SIG-M5 treated with dmso at 0.1 percent for 504 hours (cell line): Measurements from ENCODE around the gene ACOT7.
A peak's percentile ranks its signal among the peaks of the same experiment; 100 is the strongest.

Experiments
- DNase-seq: peaks from one replicate; lab custom pipeline; 2025; ENCODE audit not compliant: unreplicated experiment; lab: John Stamatoyannopoulos, UW

The ACOT7 gene

DNA sequence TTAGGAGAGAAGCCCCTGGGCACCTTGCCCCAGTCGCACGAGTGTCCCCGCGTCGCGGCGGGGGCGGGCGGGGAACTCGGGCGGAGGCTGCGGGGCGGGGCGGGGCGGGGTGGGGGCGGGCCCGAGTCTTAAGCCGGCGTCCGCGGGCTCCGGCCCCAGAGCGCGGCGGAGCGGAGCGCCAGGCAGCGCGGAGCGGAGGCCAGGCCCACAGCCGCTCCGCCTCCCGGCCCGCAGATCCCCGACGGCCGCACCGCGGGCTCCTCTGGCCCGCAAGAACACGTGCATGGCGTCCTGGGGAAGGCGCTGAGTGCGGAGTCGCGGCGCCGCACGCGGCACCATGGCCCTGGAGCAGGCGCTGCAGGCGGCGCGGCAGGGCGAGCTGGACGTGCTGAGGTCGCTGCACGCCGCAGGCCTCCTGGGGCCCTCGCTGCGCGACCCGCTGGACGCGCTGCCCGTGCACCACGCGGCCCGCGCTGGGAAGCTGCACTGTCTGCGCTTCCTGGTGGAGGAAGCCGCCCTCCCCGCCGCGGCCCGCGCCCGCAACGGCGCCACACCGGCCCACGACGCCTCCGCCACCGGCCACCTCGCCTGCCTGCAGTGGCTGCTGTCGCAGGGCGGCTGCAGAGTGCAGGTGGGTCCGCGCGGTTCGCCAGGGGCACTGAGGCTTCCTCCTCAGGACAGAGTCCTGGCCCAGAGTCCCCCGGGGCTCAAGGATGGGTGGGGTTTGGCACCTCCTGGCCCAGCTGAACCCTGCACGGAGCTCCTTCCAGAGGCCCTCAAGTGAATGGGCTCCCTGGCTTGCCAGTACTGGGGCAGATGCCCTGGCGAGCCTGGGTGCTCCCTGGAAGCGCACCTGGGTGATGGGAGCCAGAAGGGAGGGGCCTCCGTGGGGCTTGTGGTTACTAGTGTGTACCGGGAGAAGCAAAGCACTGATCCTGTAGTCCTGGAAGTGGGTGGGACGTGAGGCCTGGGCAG, 31.3 kb upstream of the ACOT7 start, which contains the start of gene ESPN:
Gene ESPN (plus strand): TSS at position 158 of the 975 bp plus-strand sequence. CDS start 180 bp downstream, at position 338.
- DNase-seq, result no peak

DNA sequence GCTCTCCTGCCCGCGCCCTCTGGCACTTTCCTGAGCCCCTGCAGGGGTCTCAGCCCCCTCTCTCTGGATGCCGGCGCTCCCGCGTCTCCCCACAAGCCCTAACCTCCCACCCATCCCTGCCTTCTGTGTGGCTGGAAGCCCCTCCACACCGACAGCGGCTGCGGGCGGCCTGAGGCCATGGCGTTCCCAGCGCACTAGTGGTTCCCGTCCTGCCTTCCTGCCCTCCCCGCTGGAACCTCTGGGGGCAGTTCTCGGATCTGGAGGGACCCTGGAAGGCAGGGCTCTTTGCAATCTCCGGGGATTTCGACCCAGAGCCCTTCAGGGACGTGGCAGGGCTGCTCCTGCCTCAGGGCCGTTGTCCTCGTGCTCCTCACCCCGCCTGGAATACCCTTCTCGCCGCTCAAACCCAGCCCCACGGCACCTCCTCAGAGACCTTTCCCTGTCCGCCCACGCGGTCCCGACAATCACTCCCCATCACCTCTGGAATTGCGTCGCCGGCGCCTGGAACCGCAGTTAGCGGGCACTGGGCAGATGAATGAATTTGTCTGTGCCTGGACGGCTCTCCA, 30.5 kb upstream of the ACOT7 start:
- no peak for DNase-seq

DNA sequence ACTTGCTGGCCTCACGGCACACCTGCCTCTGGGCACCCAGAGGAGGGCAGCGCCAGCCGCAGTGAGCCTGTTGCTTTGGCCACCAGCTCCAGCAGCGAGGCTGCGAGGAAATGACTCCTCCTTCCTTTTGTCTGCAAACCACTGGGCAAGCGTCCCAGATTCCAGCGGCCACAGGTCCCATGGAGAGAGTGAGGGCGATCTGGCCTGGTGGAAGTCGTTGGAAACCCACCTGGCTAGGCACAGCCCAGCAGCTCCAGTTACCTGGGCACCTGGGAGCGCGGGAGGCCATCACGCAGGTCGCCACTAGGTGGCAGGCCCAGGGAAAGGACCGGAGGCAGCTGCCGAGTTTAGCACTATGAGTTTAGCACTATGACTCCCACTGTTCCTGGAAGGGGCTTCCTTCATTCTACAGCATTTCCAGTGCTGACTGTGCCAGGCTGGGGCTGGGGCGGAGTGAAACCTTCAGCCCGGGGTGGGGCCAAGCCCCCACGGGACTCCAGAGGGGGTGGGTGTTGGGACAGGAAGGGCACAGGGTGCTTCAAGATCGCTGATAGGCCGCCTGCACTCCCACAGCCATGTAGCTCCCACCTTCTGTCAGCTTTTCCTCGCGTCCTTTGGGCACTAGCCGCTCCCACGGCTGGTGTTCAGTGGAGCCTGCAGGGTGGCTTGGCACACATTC, 29.9 kb upstream of the ACOT7 start:
- DNase-seq, result peak; percentile 30

- DNase-seq, result no peak
These were observed 27.7 kb upstream of the ACOT7 start for GRCh38 chr1:6421266-6421665.

DNA sequence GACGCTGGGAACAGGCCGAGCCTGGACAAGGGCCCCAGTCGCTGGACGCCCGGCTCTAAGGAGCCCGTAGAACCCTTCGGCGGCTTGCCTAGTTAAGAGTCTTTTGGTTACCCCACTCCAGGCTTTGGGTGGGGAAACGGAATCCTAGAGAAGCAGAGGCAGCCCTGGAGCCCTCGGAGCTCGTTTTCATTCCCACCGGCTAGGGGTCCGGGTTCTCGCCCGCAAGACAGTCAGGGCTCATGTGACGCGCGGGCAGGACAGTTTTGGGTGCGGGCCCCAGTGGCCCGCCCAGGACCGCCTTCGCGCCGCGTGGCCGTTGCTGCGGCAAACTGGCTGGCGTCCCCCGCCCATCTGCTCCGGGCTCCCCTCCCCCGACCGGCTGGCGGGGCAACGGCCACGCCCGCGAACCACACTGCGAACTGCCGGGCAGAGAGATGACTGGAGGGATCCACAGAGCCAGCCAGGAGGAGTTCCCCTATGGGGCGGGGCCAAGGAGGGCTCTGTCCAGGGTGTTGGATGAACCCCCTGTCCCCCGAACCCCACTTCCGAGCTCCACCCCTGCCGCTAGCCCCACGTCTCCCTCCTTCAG, 27.0 kb upstream of the ACOT7 start:
- DNase-seq, result no peak

DNA sequence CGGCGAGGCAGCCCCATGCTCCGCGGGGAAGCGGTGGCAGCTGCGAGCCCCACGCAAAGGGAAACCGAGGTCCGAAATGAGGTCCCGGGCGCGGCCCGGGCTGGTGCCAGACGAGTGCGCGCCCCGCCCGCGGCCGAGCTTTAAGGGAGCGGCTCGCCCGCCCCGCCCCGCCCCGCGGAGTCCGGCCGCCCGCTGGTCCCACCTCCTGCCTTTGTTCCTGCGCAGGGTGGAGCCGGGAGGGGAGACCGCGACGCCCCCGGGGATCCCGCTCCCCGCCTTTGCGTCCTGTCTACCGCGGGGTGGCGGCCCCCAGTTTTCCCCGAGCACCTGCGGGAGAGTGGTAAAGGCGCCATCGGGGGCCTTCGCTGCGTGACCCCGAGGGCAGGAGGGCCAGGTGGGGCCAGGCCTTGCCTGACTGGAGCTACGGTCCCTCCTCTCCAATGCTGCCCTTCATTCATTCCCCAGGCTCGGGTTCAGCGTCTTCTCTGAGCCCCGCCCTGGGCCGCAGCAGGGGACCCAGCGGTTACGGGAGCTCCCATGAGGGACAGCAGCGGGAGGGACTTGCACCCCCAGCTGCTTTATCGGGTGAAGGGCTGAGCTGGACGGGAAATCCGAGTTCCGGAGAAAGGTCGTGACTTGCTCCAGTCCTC, 26.4 kb upstream of the ACOT7 start, which contains the start of gene HES2:
Gene HES2 (minus strand): TSS at position 116 of the 650 bp plus-strand sequence. CDS start 99 bp downstream, at position 17.
- no peak for DNase-seq

GRCh38 chr1:6419397-6419803, 25.8 kb upstream of the ACOT7 start:
- no peak for DNase-seq

DNA sequence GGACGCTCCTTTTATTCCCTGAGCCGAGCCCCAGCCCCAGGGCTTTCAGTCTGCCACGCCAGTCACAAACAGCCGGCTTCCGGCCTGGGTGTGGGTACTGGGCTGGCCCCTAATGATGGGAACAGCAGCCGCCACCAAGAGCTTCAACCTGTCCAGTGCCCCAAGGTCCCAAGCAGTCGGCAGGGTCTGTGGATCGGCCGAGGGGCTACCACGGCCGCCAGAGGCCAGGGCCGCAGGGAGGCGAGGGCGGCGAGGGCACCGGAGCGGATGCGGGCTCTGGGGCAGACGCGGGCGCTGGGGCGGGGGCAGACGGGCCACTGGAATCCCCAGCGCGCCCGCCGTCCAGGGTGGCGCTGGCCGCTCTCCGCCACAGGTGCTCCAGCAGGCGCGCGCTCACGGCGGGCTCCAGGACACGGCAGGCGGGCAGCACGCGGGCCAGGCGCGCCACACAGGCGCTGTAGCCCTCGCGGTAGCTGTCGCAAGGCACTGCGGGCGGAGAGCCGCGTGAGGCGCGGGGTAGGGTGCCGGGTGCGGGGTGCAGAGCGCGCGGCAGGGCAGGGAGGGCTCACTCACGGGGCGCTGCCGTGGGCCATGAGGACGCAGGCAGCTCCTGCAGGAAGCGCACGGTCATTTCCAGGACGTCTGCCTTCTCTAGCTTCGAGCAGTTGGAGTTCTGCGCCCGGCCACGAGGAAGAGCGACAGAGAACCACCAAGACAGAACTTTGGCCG, 25.3 kb upstream of the ACOT7 start:
- DNase-seq, result no peak

DNA sequence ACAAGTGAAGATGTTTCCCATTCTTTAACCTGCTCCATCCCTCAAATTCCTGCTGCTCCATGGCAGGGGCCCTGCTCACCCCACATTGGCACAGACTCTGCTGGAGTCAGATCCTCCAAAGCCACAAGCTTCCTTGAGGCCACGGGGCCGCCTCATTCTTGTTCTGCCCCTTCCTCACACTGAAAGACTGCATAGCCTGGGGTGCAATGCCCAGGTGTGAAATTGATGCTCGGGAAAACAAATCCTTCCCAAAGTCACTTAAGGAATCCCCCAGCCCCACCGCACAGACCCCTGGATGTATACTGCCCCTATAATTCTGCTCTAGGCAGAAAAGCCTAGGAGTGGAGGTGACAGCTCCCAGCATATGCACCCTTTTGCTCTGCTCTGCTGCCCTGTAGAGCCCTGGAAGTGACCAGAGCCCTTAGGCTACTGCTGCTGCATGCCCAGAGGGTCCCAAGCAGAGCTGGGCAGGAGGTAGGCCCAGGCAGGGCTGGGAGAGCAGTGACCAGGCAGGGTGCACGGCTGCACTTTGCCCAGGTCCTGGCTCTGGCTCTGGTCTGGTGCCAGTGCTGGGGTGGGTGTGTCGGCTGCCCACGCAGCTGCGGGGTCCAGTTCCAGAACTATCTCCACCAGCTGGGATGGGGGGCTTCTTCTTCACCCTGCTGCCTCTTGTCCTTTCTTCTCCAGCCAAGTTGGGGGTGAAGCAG, 24.5 kb upstream of the ACOT7 start:
- DNase-seq, result no peak

- DNase-seq, result no peak
These were observed 23.3 kb upstream of the ACOT7 start for GRCh38 chr1:6416906-6417305.

DNA sequence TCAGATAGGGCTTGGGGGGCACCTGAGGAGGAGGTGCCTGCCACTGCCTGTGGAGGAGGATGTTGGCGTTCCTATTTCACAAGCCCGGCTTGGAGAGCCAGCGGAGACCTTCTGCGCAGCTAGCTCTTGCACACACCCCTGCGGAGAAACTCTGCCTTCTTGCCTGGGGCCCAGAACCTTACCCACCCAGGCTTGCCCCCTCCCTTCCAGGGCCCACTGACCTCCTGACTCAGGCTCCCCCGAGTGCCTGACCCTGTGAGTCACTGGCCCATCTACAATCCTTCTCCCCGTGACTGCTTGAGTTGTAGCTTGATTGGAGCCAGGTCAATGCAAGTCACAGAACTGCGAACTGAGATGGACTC, 22.7 kb upstream of the ACOT7 start:
- DNase-seq, result peak; percentile 38

- DNase-seq, result peak; percentile 67
These were observed 21.5 kb upstream of the ACOT7 start for GRCh38 chr1:6414881-6415626.

- peak; percentile 44 for DNase-seq
These were observed 20.9 kb upstream of the ACOT7 start for GRCh38 chr1:6414443-6414844.

GRCh38 chr1:6412896-6413295, 19.3 kb upstream of the ACOT7 start:
- no peak for DNase-seq

DNA sequence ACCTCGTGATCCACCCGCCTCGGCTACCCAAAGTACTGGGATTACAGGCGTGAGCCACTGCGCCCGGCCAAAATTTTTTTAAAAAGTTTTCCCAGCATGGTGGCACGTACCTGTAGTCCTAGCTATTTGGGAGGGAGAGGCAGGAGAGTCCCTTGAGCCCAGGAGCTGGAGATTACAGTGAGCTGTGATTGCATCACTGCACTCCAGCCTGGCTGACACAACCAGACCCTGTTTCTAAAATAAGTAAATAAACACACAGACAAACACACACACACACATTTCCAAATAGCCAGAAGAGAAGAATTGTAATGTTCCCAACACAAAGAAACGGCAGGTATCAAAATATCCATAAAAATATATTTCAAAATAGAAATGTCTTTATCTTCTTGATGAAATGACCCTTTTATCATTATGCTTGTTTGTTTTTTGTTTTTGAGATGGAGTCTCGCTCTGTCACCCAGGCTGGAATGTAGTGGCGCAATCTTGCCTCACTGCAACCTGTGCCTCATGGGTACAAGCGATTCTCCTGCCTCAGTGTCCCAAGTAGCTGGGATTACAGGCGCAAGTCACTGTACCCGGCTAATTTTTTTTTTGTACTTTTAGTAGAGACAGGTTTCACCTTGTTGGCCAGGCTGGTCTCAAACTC, 16.8 kb upstream of the ACOT7 start:
- DNase-seq, result no peak

- no peak for DNase-seq
These were observed 16.2 kb upstream of the ACOT7 start for GRCh38 chr1:6409733-6410132.

DNA sequence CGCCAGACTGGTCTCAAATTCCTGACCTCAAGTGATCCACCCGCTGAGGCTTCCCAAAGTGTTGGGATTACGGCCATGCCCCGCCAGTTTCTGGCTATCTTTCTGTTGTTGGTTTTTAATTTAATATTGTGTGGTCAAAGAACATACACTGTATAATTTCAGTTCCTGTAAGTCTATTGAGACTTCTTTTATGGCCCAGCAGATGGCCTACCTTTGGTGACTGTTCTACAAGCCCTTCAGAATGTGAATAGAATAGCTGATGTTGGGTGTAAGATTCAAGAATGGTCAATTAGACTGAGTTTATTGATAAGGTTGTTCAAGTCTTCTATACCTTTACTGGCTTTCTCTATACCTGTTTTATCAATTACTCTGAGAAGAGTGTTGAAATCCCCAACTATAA, 15.5 kb upstream of the ACOT7 start:
- no peak for DNase-seq

GRCh38 chr1:6408023-6408422, 14.5 kb upstream of the ACOT7 start:
- DNase-seq, result no peak
